Stomach (tissue), 9 donors: ENCODE results near the gene ART4. TPM values are rescaled to one million over a fixed set of nuclear protein-coding genes. Genes with fewer than 3 reads are reported as not detected.
A peak's percentile ranks its signal among the peaks of the same experiment; 100 is the strongest.

Experiments used
- DNase-seq, 2 donors: peaks; one replicate each; pipeline versions ENCODE4 v3.0.0 to v3.0.0-alpha.2; 2013 to 2019
- H3K27ac ChIP-seq, 5 donors: fragments of 200-600 bp in 4 of 5; sonication (generic) in 4 of 5; one replicate each; pipeline ENCODE4 v1.5.1; 2013 to 2019; ENCODE audit warnings: mild to moderate bottlenecking in 1 of 5, moderate library complexity in 1 of 5
- H3K27me3 ChIP-seq, 3 donors: fragments of 200-600 bp; sonication (generic); one replicate each; pipeline ENCODE4 v1.5.1; 2017 to 2019; ENCODE audit warnings: mixed run types in 1 of 3
- H3K36me3 ChIP-seq, 4 donors: fragments of 200-600 bp; sonication (generic); 1 replicate in 3 of 4; 2 replicates in 1 of 4; pipeline ENCODE4 v1.5.1; 2016 to 2019
- H3K4me1 ChIP-seq, 4 donors: fragments of 200-600 bp; sonication (generic); one replicate each; pipeline ENCODE4 v1.5.1; 2016 to 2019
- H3K4me3 ChIP-seq, 4 donors: fragments of 200-600 bp; sonication (generic) in 3 of 4; one replicate each; pipeline ENCODE4 v1.5.1; 2016 to 2019; ENCODE audit warnings: mild to moderate bottlenecking in 1 of 4
- H3K9me3 ChIP-seq, 4 donors: fragments of 200-600 bp; sonication (generic); one replicate each; pipeline ENCODE4 v1.5.1; 2016 to 2019
- CTCF ChIP-seq, 7 experiments: fragments of 450-650 bp in 4 of 7; fragments of 200-600 bp in 3 of 7; sonication (generic) in 3 of 7; IDR thresholded peaks; one replicate each; pipeline ENCODE4 v1.5.1; 2016 to 2019; ENCODE audit warnings: antibody characterized with exemption in 7 of 7, control low read depth in 2 of 7, mild to moderate bottlenecking in 1 of 7
- EP300 ChIP-seq: sonication (generic); formaldehyde crosslinking; IDR thresholded peaks from one replicate; pipeline ENCODE4 v1.6.1; 2017; ENCODE audit warnings: antibody characterized with exemption
- POLR2A ChIP-seq, 4 donors: fragments of 450-650 bp; IDR thresholded peaks; one replicate each; pipeline ENCODE4 v1.6.1; 2016; ENCODE audit warnings: antibody characterized with exemption in 4 of 4, control low read depth in 2 of 4, mild to moderate bottlenecking in 1 of 4, moderate library complexity in 1 of 4
- POLR2AphosphoS5 ChIP-seq, 3 donors: sonication (generic); formaldehyde crosslinking; IDR thresholded peaks; one replicate each; pipeline ENCODE4 v1.6.1; 2016; ENCODE audit warnings: antibody characterized with exemption in 3 of 3
- WGBS, 5 donors: extraction: QIAGEN DNeasy Blood & Tissue Kit in 3 of 5; methylation state at CpG; one replicate each; pipeline versions ENCODE4 v1.1.5 to v1.1.7; 2013 to 2018; 5-methylcytosine and 5-hydroxymethylcytosine counted together
- intact Hi-C: fragments of 100-400 bp; cut with DNase I; formaldehyde crosslinking; loops from one replicate; pipeline ENCODE4 v1.15.1; 2023; ENCODE audit warnings: low total_unique reads
- polyA plus RNA-seq, 3 donors: library from polyadenylated mRNA; stranded (reverse); fragments of 200-250 nt; gene quantifications; one replicate each; pipeline ENCODE4 v1.2.3, GENCODE V29; 2013
- total RNA-seq, 5 donors: library from RNA; depleted of rRNA; stranded (reverse); fragments of >200 nt; gene quantifications; one replicate each; pipeline versions ENCODE4 v1.1.0 to v1.2.3, GENCODE V29; 2014 to 2016
- donor health status: healthy with polysubstance abuse.
- donor health status: Bipolar disorder and iron deficiency.
- donor health status: healthy.

ART4 gene
- total and polyA plus RNA-seq, 8 donors, result 0.03 to 2.0 (median 1.2) TPM; not detected in 4

- H3K9me3 ChIP-seq, result no peaks in the 10 kb centered on the region
- 78 to 85% (median 83%) methylated on average over 5 of the region's 5 CpGs for WGBS, 5 donors
- H3K4me3 ChIP-seq, result no peak overlapping the region
- H3K27ac ChIP-seq, result no peak overlapping the region
- intact Hi-C loops, result no loop called here
- H3K27me3 ChIP-seq, result no peaks in the 10 kb centered on the region
- H3K4me1 ChIP-seq, result no peaks in the 10 kb centered on the region
- H3K36me3 ChIP-seq, result no peaks in the 10 kb centered on the region
- DNase-seq, result no peak
- TF ChIP-seq POLR2A (IDR thresholded peaks at IDR 0.05) (no peak), CTCF (IDR thresholded peaks at IDR 0.05) (no peak), POLR2AphosphoS5 (IDR thresholded peaks at IDR 0.05) (no peak), EP300 (no peak)
These were observed 33.0 kb downstream of the ART4 start for GRCh38 chr12:14810167-14810952.

- no peak for DNase-seq
- Histone ChIP-seq H3K27ac (peak overlapping the region; percentile 69 to 96 (median 93)), H3K4me1 (peaks cover 11 to 39% (median 23%) of the 10 kb centered on the region in 4 donors), H3K4me3 (peak overlapping the region; percentile 76 to 82 (median 80)), H3K36me3 (peaks cover 5 to 12% (median 10%) of the 10 kb centered on the region in 4 donors), H3K27me3 (no peaks in the 10 kb centered on the region), H3K9me3 (no peaks in the 10 kb centered on the region)
- no peak for TF ChIP-seq POLR2AphosphoS5 (IDR thresholded peaks at IDR 0.05)
- no peak for TF ChIP-seq CTCF (IDR thresholded peaks at IDR 0.05)
- intact Hi-C loops, result loop anchor here (2.0 kb wide), 1 partner anchor 33 kb away; a partner anchor contains a TSS
- 0 to 1% (median 0%) methylated on average over 12 of the region's 12 CpGs for WGBS, 5 donors
These were observed 39.5 kb downstream of the ART4 start for GRCh38 chr12:14803830-14804160.

DNA sequence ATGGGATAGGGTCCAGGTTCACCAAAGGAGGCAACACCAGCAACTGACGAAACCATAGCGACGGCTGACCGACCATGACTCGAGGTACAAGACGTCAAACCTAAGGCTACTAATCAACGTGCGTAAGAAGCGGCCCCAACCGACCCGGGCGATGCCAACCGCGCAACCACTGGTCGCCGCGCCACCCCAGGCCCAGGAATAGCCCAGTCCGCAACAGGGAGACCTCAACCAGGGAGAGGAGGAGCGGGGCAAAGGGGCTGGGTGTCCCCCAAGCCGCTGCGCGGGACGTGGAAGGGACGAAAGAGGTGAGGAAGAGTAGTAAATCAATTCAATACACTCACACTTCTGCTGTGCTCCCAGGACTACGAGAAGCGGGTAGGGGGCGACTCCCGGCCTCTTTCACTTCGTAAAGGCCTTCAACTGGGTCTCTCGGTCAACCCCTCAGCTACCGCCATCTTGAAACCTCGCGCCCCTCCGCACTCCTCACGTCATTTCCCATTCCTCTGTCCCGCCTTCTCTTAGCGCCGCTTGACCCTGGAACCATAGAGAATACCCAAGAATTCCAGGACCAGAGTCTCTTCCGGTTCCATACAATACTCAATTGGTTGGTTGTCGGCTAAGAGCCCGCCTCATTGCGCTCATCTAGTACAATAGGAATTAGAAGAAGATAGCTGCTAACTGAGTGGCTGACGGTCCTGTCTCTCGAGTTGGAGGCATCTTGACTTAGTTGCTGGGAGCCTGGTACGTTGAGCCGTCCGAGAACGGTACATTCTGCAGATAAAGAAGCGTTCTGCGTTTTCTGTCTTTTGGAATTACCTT lies 40.1 kb downstream of the ART4 start, which contains the start of the genes C12orf60 and WBP11:
Gene C12orf60 (plus strand): TSS at position 660 of the 819 bp plus-strand sequence. CDS start 19,266 bp downstream, outside the sequence.
Gene WBP11 (minus strand): TSS at position 468 of the 819 bp plus-strand sequence. CDS start 2,095 bp downstream, outside the sequence.
- H3K9me3 ChIP-seq, result no peaks in the 10 kb centered on the region
- H3K27ac ChIP-seq, result peak within 1 kb of the TSS; percentile 86 to 96 (median 93)
- peak; percentile 95 to 99 for DNase-seq
- H3K36me3 ChIP-seq, result peaks cover 5 to 18% (median 16%) of the 10 kb centered on the region in 4 donors
- intact Hi-C loops, result loop anchor here (2.0 kb wide), 1 partner anchor 32 kb away; a partner anchor contains a TSS
- H3K27me3 ChIP-seq, result no peaks in the 10 kb centered on the region
- 0 to 1% (median 0%) methylated on average over 49 to 50 of the region's 50 CpGs for WGBS, 5 donors
- H3K4me1 ChIP-seq, result peaks cover 11 to 39% (median 23%) of the 10 kb centered on the region in 4 donors
- peak within 1 kb of the TSS; percentile 76 to 82 (median 80) for H3K4me3 ChIP-seq
- TF ChIP-seq CTCF (IDR thresholded peaks at IDR 0.05) (no peak), POLR2AphosphoS5 (IDR thresholded peaks at IDR 0.05) (peak; percentile 78 to 93 (median 78)), POLR2A (IDR thresholded peaks at IDR 0.05) (peak in 1 of 4 donors; percentile 52)

- Histone ChIP-seq H3K4me3 (peak overlapping the region; percentile 76 to 82 (median 80)), H3K36me3 (peaks cover 5 to 23% (median 22%) of the 10 kb centered on the region in 4 donors), H3K27ac (peak overlapping the region in 4 of 5 donors; percentile 88 to 96 (median 94)), H3K27me3 (no peaks in the 10 kb centered on the region), H3K9me3 (no peaks in the 10 kb centered on the region), H3K4me1 (peaks cover 11 to 39% (median 23%) of the 10 kb centered on the region in 4 donors)
- no peak for TF ChIP-seq EP300
- TF ChIP-seq CTCF (IDR thresholded peaks at IDR 0.05), result no peak
- no peak for TF ChIP-seq POLR2AphosphoS5 (IDR thresholded peaks at IDR 0.05)
- TF ChIP-seq POLR2A (IDR thresholded peaks at IDR 0.05), result no peak
- 0% methylated on average over 7 of the region's 7 CpGs for WGBS, 5 donors
- DNase-seq, result no peak
- intact Hi-C loops, result loop anchor here (2.0 kb wide), 1 partner anchor 32 kb away; a partner anchor contains a TSS
These were observed 40.7 kb downstream of the ART4 start for GRCh38 chr12:14802721-14803010.
